CD4-positive, alpha-beta T cell (primary cell): ENCODE measurements around the gene WWOX. TPM values are rescaled to one million over a fixed set of nuclear protein-coding genes. Genes with fewer than 3 reads are reported as not detected.

Experiments
- ATAC-seq: fragments of 200-7000 bp; cut with Tn5 transposase; one replicate; pipeline ENCODE4 v1.10.0; 2022; ENCODE audit warnings: mild to moderate bottlenecking; ENCODE audit not compliant: poor library complexity
- CTCF ChIA-PET: fragments of 350-600 bp; sonication (Branson Sonifier 250); formaldehyde crosslinking; loops from one replicate; lab custom pipeline; 2021; ENCODE audit warnings: antibody characterized with exemption, inconsistent platforms; lab: Charles Lee
- POLR2A ChIA-PET: fragments of 350-600 bp; sonication (Branson Sonifier 250); formaldehyde crosslinking; loops from one replicate; lab custom pipeline; 2021; ENCODE audit warnings: antibody characterized with exemption, inconsistent platforms; lab: Charles Lee
- DNase-seq, 14 experiments: peaks; one replicate each; pipeline ENCODE4 v3.0.0-alpha.2; 2013 to 2020; ENCODE audit warnings: mixed read lengths in 2 of 14
- H3K27ac ChIP-seq, 2 donors: one replicate each; pipeline versions ENCODE4 v1.5.1 to v1.7.0; 2013; ENCODE audit warnings: low read length in 2 of 2, low read depth in 1 of 2, mild to moderate bottlenecking in 1 of 2
- H3K27me3 ChIP-seq, 2 experiments: 1 replicate in 1 of 2; 2 replicates in 1 of 2; pipeline versions ENCODE4 v1.6.1 to v1.7.0; 2013; ENCODE audit warnings: low read length in 2 of 2, control low read depth in 1 of 2, mild to moderate bottlenecking in 1 of 2, moderate library complexity in 1 of 2; ENCODE audit not compliant: insufficient read depth in 2 of 2, control insufficient read depth in 1 of 2
- H3K36me3 ChIP-seq: one replicate; pipeline ENCODE4 v1.6.1; 2013; ENCODE audit warnings: low read length, control low read depth; ENCODE audit not compliant: insufficient read depth
- H3K4me1 ChIP-seq: one replicate; pipeline ENCODE4 v1.6.1; 2013; ENCODE audit warnings: low read length, control low read depth; ENCODE audit not compliant: insufficient read depth
- H3K4me3 ChIP-seq: one replicate; pipeline ENCODE4 v1.5.1; 2013; ENCODE audit warnings: mild to moderate bottlenecking, low read length, moderate library complexity
- H3K9me3 ChIP-seq, 2 experiments: 1 replicate in 1 of 2; 2 replicates in 1 of 2; pipeline versions ENCODE4 v1.6.1 to v1.7.0; 2013; ENCODE audit warnings: low read length in 2 of 2, mild to moderate bottlenecking in 2 of 2, control low read depth in 1 of 2, moderate library complexity in 1 of 2; ENCODE audit not compliant: control insufficient read depth in 1 of 2, insufficient read depth in 1 of 2
- H3K27ac Mint-ChIP-seq: one replicate; pipeline ENCODE4 v1.8.0; 2020; ENCODE audit warnings: mixed read lengths
- H3K27me3 Mint-ChIP-seq: one replicate; pipeline ENCODE4 v1.8.0; 2021; ENCODE audit warnings: mixed read lengths
- H3K36me3 Mint-ChIP-seq: one replicate; pipeline ENCODE4 v1.8.0; 2021; ENCODE audit warnings: low read depth, mixed read lengths
- H3K4me1 Mint-ChIP-seq: one replicate; pipeline ENCODE4 v1.8.0; 2021; ENCODE audit warnings: low read depth, mixed read lengths
- H3K4me3 Mint-ChIP-seq: one replicate; pipeline ENCODE4 v1.8.0; 2020; ENCODE audit warnings: mild to moderate bottlenecking, mixed read lengths
- H3K9me3 Mint-ChIP-seq: one replicate; pipeline ENCODE4 v1.8.0; 2020; ENCODE audit warnings: mixed read lengths
- intact Hi-C, 2 experiments: fragments of 100-400 bp; cut with DNase I in 1 of 2; cut with micrococcal nuclease in 1 of 2; formaldehyde crosslinking; loops; one replicate each; pipeline versions ENCODE4 v1.15.1 to v1.9.0; 2023 to 2025; cut with DNase I, micrococcal nuclease
- total RNA-seq, 174 experiments: library from RNA in 2 of 174; stranded (reverse) in 2 of 174; gene quantifications; one replicate each; pipeline ENCODE4 v1.2.3 and lab custom pipeline; 2021 to 2026
- TF ChIP-seq, protein P1 (sequence below): fragments of 200-600 bp; IDR thresholded peaks from one replicate; pipeline ENCODE4 v1.8.0; 2022; ENCODE audit warnings: antibody characterized with exemption, mild to moderate bottlenecking

WWOX gene
- total RNA-seq, 2 experiments from 2014 or later = 19.3 to 21.7 TPM

GRCh38 chr16:78903843-78904242 is 804.4 kb downstream of the WWOX start:
- POLR2A ChIA-PET = no interaction called here
- Mint-ChIP-seq H3K4me3 (no peak overlapping the region), H3K9me3 (no peaks in the 10 kb centered on the region), H3K4me1 (peaks cover 14% of the 10 kb centered on the region), H3K36me3 (no peaks in the 10 kb centered on the region), H3K27ac (no peak overlapping the region), H3K27me3 (no peaks in the 10 kb centered on the region)
- intact Hi-C loops = no loop called here
- Histone ChIP-seq H3K9me3 (no peaks in the 10 kb centered on the region), H3K4me3 (no peak overlapping the region), H3K27ac (no peak overlapping the region), H3K4me1 (peaks cover 16% of the 10 kb centered on the region), H3K36me3 (no peaks in the 10 kb centered on the region), H3K27me3 (no peaks in the 10 kb centered on the region)
- TF ChIP-seq, protein P1, sequence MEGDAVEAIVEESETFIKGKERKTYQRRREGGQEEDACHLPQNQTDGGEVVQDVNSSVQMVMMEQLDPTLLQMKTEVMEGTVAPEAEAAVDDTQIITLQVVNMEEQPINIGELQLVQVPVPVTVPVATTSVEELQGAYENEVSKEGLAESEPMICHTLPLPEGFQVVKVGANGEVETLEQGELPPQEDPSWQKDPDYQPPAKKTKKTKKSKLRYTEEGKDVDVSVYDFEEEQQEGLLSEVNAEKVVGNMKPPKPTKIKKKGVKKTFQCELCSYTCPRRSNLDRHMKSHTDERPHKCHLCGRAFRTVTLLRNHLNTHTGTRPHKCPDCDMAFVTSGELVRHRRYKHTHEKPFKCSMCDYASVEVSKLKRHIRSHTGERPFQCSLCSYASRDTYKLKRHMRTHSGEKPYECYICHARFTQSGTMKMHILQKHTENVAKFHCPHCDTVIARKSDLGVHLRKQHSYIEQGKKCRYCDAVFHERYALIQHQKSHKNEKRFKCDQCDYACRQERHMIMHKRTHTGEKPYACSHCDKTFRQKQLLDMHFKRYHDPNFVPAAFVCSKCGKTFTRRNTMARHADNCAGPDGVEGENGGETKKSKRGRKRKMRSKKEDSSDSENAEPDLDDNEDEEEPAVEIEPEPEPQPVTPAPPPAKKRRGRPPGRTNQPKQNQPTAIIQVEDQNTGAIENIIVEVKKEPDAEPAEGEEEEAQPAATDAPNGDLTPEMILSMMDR = no peak
- CTCF ChIA-PET = no interaction called here
- ATAC-seq (no peak), DNase-seq (no peak)

- Histone ChIP-seq H3K9me3 (no peaks in the 10 kb centered on the region), H3K27me3 (no peaks in the 10 kb centered on the region), H3K4me3 (no peak overlapping the region), H3K36me3 (no peaks in the 10 kb centered on the region), H3K27ac (no peak overlapping the region), H3K4me1 (peaks cover 16% of the 10 kb centered on the region)
- Mint-ChIP-seq H3K9me3 (peaks cover 2% of the 10 kb centered on the region), H3K4me1 (peaks cover 5% of the 10 kb centered on the region), H3K4me3 (no peak overlapping the region), H3K27ac (no peak overlapping the region), H3K36me3 (no peaks in the 10 kb centered on the region), H3K27me3 (no peaks in the 10 kb centered on the region)
- ATAC-seq (no peak), DNase-seq (no peak)
- intact Hi-C loops = no loop called here
- TF ChIP-seq, protein P1 = no peak
- POLR2A ChIA-PET = no interaction called here
- CTCF ChIA-PET = no interaction called here
These were observed 806.7 kb downstream of the WWOX start for GRCh38 chr16:78906135-78906534.

DNA sequence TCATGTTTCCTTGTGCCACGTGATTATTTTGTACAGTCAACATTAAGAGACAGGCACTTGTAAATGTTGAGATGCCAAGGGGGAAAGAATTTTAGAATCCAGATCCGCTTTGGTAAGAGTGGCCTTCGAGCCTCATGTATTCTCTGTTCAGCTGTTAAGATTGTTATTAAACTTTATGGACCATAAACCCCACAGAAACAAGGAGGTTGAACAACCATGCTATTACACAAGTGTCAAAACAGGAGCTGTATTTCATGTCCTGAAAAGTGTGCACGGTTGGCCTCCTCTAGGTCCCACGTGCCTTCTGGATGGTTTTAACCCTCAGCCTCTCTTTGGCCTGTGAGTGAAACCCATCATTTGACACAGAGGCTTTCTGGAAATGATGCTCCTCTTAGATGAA is 809.8 kb downstream of the WWOX start:
- ChIA-PET CTCF (no interaction called here), POLR2A (no interaction called here)
- Histone ChIP-seq H3K27me3 (no peaks in the 10 kb centered on the region), H3K36me3 (no peaks in the 10 kb centered on the region), H3K4me3 (no peak overlapping the region), H3K27ac (no peak overlapping the region), H3K4me1 (no peaks in the 10 kb centered on the region), H3K9me3 (no peaks in the 10 kb centered on the region)
- DNase-seq (no peak), ATAC-seq (no peak)
- Mint-ChIP-seq H3K4me3 (no peak overlapping the region), H3K36me3 (no peaks in the 10 kb centered on the region), H3K27ac (no peak overlapping the region), H3K4me1 (no peaks in the 10 kb centered on the region), H3K9me3 (peaks cover 2% of the 10 kb centered on the region), H3K27me3 (no peaks in the 10 kb centered on the region)
- intact Hi-C loops = no loop called here
- TF ChIP-seq, protein P1 = no peak
